ENCODE data around the gene SPAG16.

SPAG16 gene

DNA sequence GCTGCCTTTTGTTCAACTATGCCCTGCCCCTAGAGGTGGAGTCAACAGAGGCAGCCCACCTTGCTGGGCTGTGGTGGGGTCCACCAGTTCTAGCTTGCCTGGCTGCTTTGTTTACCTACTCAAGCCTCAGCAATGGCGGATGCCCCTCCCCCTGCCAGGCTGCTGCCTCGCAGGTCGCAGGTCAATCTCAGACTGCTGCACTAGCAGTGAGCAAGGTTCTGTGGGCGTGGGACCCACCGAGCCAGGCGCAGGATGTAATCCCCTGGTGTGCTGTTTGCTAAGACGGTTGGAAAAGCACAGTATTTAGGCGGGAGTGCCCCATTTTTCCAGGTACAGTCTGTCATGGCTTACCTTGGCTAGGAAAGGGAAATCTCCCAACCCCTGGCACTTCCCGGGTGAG is 993.6 kb downstream of the SPAG16 start (continued):
- TF ChIP-seq GLIS3 (CRISPR knock-in tag; IDR thresholded peaks at IDR 0.05) (no peak), ZFP3 (CRISPR knock-in tag; IDR thresholded peaks at IDR 0.05) (no peak), TOX (CRISPR knock-in tag; IDR thresholded peaks at IDR 0.05; ENCODE audit: borderline replicate concordance) (no peak), POU6F1 (CRISPR knock-in tag; IDR thresholded peaks at IDR 0.05; ENCODE audit: borderline replicate concordance, low read depth) (no peak), RARB (CRISPR knock-in tag; IDR thresholded peaks at IDR 0.05) (no peak), ARNTL (CRISPR knock-in tag; IDR thresholded peaks at IDR 0.05; ENCODE audit: borderline replicate concordance, low read depth) (no peak), ZNF565 (CRISPR knock-in tag; conservative IDR thresholded peaks at IDR 0.05; ENCODE audit: low read depth) (no peak), ISL1 (CRISPR knock-in tag; IDR thresholded peaks at IDR 0.05) (no peak)

GRCh38 chr2:214286011-214286410 is 1001.7 kb downstream of the SPAG16 start:
- ATAC-seq: no peak
- TF ChIP-seq OSR1 (CRISPR knock-in tag; IDR thresholded peaks at IDR 0.05): no peak
- TF ChIP-seq ESRRG (CRISPR knock-in tag; IDR thresholded peaks at IDR 0.05): no peak
- no peak for TF ChIP-seq ZNF565 (CRISPR knock-in tag; conservative IDR thresholded peaks at IDR 0.05; ENCODE audit: low read depth)
- TF ChIP-seq ZFP30 (CRISPR knock-in tag; IDR thresholded peaks at IDR 0.05): no peak
- no peak for TF ChIP-seq ARNTL (CRISPR knock-in tag; IDR thresholded peaks at IDR 0.05; ENCODE audit: borderline replicate concordance, low read depth)
- TF ChIP-seq, protein P1, sequence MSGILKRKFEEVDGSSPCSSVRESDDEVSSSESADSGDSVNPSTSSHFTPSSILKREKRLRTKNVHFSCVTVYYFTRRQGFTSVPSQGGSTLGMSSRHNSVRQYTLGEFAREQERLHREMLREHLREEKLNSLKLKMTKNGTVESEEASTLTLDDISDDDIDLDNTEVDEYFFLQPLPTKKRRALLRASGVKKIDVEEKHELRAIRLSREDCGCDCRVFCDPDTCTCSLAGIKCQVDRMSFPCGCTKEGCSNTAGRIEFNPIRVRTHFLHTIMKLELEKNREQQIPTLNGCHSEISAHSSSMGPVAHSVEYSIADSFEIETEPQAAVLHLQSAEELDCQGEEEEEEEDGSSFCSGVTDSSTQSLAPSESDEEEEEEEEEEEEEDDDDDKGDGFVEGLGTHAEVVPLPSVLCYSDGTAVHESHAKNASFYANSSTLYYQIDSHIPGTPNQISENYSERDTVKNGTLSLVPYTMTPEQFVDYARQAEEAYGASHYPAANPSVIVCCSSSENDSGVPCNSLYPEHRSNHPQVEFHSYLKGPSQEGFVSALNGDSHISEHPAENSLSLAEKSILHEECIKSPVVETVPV (CRISPR knock-in tag; IDR thresholded peaks at IDR 0.05): no peak
- TF ChIP-seq ISL1 (CRISPR knock-in tag; IDR thresholded peaks at IDR 0.05): no peak
- TF ChIP-seq CREB5 (CRISPR knock-in tag; IDR thresholded peaks at IDR 0.05; ENCODE audit: low read depth): no peak
- no peak for TF ChIP-seq TCF4 (CRISPR knock-in tag; IDR thresholded peaks at IDR 0.05; ENCODE audit: borderline replicate concordance)
- no peak for TF ChIP-seq BACH2 (CRISPR knock-in tag; IDR thresholded peaks at IDR 0.05; ENCODE audit: borderline replicate concordance)
- TF ChIP-seq ZNF8 (CRISPR knock-in tag; IDR thresholded peaks at IDR 0.05): no peak
- no peak for TF ChIP-seq PATZ1 (CRISPR knock-in tag; IDR thresholded peaks at IDR 0.05; ENCODE audit: borderline replicate concordance)
- TF ChIP-seq ZC3H10 (CRISPR knock-in tag; IDR thresholded peaks at IDR 0.05): no peak
- no peak for TF ChIP-seq GLIS3 (CRISPR knock-in tag; IDR thresholded peaks at IDR 0.05)
- TF ChIP-seq TOX (CRISPR knock-in tag; IDR thresholded peaks at IDR 0.05; ENCODE audit: borderline replicate concordance): no peak

- no peak for TF ChIP-seq ZC3H10 (CRISPR knock-in tag; IDR thresholded peaks at IDR 0.05)
- no peak for TF ChIP-seq POU6F1 (CRISPR knock-in tag; IDR thresholded peaks at IDR 0.05; ENCODE audit: borderline replicate concordance, low read depth)
- TF ChIP-seq, protein P1 (CRISPR knock-in tag; IDR thresholded peaks at IDR 0.05): no peak
- TF ChIP-seq BACH2 (CRISPR knock-in tag; IDR thresholded peaks at IDR 0.05; ENCODE audit: borderline replicate concordance): no peak
- TF ChIP-seq TOX (CRISPR knock-in tag; IDR thresholded peaks at IDR 0.05; ENCODE audit: borderline replicate concordance): no peak
- TF ChIP-seq ESRRG (CRISPR knock-in tag; IDR thresholded peaks at IDR 0.05): no peak
- TF ChIP-seq TCF4 (CRISPR knock-in tag; IDR thresholded peaks at IDR 0.05; ENCODE audit: borderline replicate concordance): no peak
- no peak for TF ChIP-seq PPARA (CRISPR knock-in tag; IDR thresholded peaks at IDR 0.05; ENCODE audit: borderline replicate concordance)
- no peak for TF ChIP-seq ZNF70 (CRISPR knock-in tag; IDR thresholded peaks at IDR 0.05)
- ATAC-seq: no peak
Measured at GRCh38 chr2:214293593-214293992, 1009.3 kb downstream of the SPAG16 start.
